NT2/D1 (cell line): ENCODE data around the gene ABCA10.

Experiments
- YY1 ChIP-seq: IDR thresholded peaks from 2 replicates; pipeline ENCODE4 v1.6.1; 2011; ENCODE audit not compliant: insufficient read length, insufficient read depth
- ZNF274 ChIP-seq: IDR thresholded peaks from 2 replicates; pipeline ENCODE4 v1.6.1; 2011; ENCODE audit warnings: mild to moderate bottlenecking, low read depth, low read length

GRCh38 chr17:69223809-69224208 lies 4.8 kb downstream of the ABCA10 start:
- TF ChIP-seq ZNF274 (no peak), YY1 (no peak)
